ENCODE measurements around the gene CDYL2. TPM values are rescaled to one million over a fixed set of nuclear protein-coding genes. Genes with fewer than 3 reads are reported as not detected.

The CDYL2 gene
- total RNA-seq, 3 donors from 2014 or later, result 6.3 to 8.9 (median 7.5) TPM

DNA sequence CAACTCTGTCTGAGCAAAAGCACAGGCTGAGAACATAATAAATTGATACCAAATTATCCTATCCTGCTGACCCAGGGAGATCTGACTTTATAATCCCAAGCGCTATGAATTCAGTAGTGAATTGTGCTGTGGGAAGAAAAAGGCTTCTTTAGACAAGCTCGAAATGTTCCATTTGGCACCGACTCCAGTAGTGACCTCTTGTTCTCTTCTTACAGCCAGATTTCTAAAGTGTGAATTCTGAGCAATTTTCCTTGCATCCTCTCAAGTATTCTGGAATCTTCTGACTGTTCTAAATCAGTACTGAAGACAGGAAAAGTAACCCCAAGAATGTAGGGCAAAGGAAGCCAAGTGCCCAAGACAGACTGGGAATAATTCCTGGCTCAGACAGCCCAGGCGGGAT is 58.2 kb downstream of the CDYL2 start:
- Histone ChIP-seq H3K4me1 (ENCODE audit: low read depth) (no peaks in the 10 kb centered on the region), H3K9me3 (no peaks in the 10 kb centered on the region), H3K4me3 (no peak overlapping the region), H3K36me3 (ENCODE audit: low read depth) (no peaks in the 10 kb centered on the region)
- DNase-seq, result no peak
- TF ChIP-seq, protein P1, sequence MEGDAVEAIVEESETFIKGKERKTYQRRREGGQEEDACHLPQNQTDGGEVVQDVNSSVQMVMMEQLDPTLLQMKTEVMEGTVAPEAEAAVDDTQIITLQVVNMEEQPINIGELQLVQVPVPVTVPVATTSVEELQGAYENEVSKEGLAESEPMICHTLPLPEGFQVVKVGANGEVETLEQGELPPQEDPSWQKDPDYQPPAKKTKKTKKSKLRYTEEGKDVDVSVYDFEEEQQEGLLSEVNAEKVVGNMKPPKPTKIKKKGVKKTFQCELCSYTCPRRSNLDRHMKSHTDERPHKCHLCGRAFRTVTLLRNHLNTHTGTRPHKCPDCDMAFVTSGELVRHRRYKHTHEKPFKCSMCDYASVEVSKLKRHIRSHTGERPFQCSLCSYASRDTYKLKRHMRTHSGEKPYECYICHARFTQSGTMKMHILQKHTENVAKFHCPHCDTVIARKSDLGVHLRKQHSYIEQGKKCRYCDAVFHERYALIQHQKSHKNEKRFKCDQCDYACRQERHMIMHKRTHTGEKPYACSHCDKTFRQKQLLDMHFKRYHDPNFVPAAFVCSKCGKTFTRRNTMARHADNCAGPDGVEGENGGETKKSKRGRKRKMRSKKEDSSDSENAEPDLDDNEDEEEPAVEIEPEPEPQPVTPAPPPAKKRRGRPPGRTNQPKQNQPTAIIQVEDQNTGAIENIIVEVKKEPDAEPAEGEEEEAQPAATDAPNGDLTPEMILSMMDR (IDR thresholded peaks at IDR 0.05), result no peak
- intact Hi-C loops (cut with DNase I, micrococcal nuclease), result no loop called here
- ATAC-seq, result no peak

DNA sequence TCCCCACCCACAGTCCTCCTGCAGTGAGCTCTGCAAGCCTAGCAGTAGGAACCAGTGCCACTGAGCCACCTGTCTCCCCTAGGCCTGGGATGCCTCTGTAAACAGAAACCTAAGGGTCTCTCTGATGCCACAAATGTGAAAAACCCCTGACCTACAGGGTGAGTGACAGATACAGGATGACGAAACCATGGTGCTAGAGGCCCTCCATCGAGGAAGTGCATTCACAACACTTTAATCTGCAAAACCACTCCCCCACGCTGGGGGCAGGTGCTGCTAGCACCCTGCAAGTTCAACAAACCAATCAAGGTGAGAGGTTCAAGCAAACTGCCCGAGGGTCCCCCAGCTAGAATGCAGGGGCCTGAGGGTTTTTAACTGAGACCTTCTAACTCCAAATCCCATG is 59.5 kb downstream of the CDYL2 start:
- Histone ChIP-seq H3K4me3 (no peak overlapping the region), H3K4me1 (ENCODE audit: low read depth) (no peaks in the 10 kb centered on the region), H3K36me3 (ENCODE audit: low read depth) (no peaks in the 10 kb centered on the region), H3K9me3 (peaks cover 2% of the 10 kb centered on the region)
- TF ChIP-seq, protein P1 (IDR thresholded peaks at IDR 0.05), result no peak
- ATAC-seq (no peak), DNase-seq (no peak)
- intact Hi-C loops (cut with DNase I, micrococcal nuclease), result no loop called here

DNA sequence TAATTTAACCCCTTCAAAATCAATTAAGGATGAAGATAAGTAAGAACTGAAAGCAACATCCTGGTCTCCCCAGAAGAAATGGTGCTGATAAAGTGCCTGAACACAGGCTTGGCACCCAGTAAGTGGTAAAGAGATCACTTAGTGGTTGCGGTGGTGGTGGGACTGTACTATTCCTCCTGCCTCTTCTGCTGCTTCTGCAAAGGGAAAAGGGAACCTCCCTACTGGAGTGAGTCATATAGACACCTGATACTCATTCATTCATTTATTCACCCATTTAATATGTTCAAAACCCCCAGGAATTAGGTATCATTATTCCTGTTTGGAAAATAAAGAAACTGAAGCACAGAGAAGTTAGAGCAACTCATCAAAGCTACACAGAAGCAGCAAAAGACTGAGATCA is 60.6 kb downstream of the CDYL2 start:
- intact Hi-C loops (cut with DNase I, micrococcal nuclease), result no loop called here
- no peaks in the 10 kb centered on the region for H3K4me1 ChIP-seq (ENCODE audit: low read depth)
- H3K4me3 ChIP-seq, result no peak overlapping the region
- ATAC-seq, result no peak
- H3K9me3 ChIP-seq, result peaks cover 2% of the 10 kb centered on the region
- TF ChIP-seq, protein P1 (IDR thresholded peaks at IDR 0.05), result no peak
- no peaks in the 10 kb centered on the region for H3K36me3 ChIP-seq (ENCODE audit: low read depth)
- DNase-seq, result no peak

DNA sequence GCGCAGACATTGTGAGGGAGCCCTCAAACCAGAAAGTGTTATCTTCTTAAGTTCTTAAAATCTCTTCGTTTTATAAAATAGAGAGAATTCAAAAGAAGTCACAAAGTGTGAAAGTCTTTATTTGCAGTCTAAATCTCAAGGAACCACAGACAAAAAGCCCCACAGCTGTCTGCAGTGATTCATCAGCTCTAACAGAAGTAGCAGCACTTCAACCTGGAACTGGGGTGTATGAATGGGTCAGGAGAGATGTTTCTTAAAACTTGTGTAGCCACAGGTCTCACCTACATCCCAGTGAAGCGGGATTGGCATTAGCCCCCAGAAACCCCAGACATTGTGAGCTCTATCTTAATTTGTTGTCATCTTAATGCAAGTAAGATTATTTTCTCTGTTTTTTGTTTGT is 61.1 kb downstream of the CDYL2 start:
- no peak for DNase-seq

DNA sequence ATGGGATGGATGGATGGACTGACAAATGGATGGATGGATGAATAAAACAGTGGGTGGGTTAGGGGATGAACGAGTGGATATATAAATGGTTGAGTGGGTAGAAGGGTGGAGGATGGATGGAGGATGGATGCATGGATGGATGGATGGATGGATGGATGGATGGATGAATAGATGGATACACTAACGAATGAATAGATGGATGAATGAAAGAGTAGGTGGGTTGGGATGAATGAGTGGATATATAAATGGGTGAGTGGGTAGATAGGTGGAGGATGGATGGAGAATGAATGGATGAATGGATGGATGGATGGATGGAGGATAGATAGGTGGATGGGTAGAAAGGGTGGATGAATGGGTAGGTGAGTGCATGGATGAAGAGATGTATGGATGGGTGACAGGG is 62.1 kb downstream of the CDYL2 start:
- intact Hi-C loops (cut with DNase I, micrococcal nuclease), result no loop called here
- H3K4me1 ChIP-seq (ENCODE audit: low read depth), result no peaks in the 10 kb centered on the region
- TF ChIP-seq, protein P1 (IDR thresholded peaks at IDR 0.05), result no peak
- H3K36me3 ChIP-seq (ENCODE audit: low read depth), result no peaks in the 10 kb centered on the region
- DNase-seq (no peak), ATAC-seq (no peak)
- H3K4me3 ChIP-seq, result no peak overlapping the region
- peaks cover 2% of the 10 kb centered on the region for H3K9me3 ChIP-seq

More for the DNA sequence above, 61.1 kb downstream of the CDYL2 start:
- H3K9me3 ChIP-seq, result peaks cover 2% of the 10 kb centered on the region
- no peaks in the 10 kb centered on the region for H3K36me3 ChIP-seq (ENCODE audit: low read depth)
- intact Hi-C loops (cut with DNase I, micrococcal nuclease), result no loop called here
- TF ChIP-seq, protein P1 (IDR thresholded peaks at IDR 0.05), result no peak
- ATAC-seq, result no peak
- H3K4me1 ChIP-seq (ENCODE audit: low read depth), result no peaks in the 10 kb centered on the region
- H3K4me3 ChIP-seq, result no peak overlapping the region

DNA sequence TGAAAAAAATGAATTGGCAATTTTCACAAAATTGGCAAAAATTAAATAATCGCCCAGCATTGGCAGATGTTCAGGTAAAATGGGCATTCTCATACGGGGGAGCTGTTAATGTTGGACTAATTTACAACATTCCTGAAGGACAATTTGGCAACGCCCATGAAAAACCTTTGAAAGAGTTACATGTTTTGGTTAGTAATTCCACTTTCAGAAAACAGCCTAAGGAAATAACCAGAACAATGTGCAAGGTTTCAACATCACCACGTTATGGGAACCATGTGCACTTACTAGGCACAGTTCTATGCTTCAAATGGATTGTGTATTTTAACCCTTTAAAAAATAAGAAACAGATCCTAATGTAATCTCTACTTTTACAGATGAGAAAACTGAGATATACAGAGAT is 62.7 kb downstream of the CDYL2 start:
- no peak for DNase-seq
- Histone ChIP-seq H3K36me3 (ENCODE audit: low read depth) (no peaks in the 10 kb centered on the region), H3K4me3 (no peak overlapping the region), H3K9me3 (peaks cover 2% of the 10 kb centered on the region), H3K4me1 (ENCODE audit: low read depth) (no peaks in the 10 kb centered on the region)
- intact Hi-C loops (cut with DNase I, micrococcal nuclease), result no loop called here
- no peak for ATAC-seq
- TF ChIP-seq, protein P1 (IDR thresholded peaks at IDR 0.05), result no peak
